A549 (cell line): ENCODE results near the gene PLEKHF1. TPM values are rescaled to one million over a fixed set of nuclear protein-coding genes. Genes with fewer than 3 reads are reported as not detected.

ENCODE experiments used
- ATAC-seq, 2 experiments: fragments of 200-7000 bp in 1 of 2; fragments of >200 bp in 1 of 2; cut with Nextera tagmentation in 1 of 2; cut with Tn5 transposase in 1 of 2; 3 replicates each; pipeline versions ENCODE4 v1.8.0 to v1.9.1; 2018 to 2020; ENCODE audit warnings: mild to moderate bottlenecking in 1 of 2, moderate library complexity in 1 of 2
- CTCF ChIA-PET: fragments of 300-600 bp; sonication (Branson Sonifier 250); formaldehyde crosslinking; extraction: SDS; loops from one replicate; lab custom pipeline; 2021; ENCODE audit warnings: antibody characterized with exemption, inconsistent platforms; lab: Yijun Ruan, JAX
- POLR2A ChIA-PET: fragments of 350-600 bp; formaldehyde crosslinking; extraction: SDS; loops from one replicate; lab custom pipeline; 2021; ENCODE audit warnings: antibody characterized with exemption, inconsistent platforms; lab: Yijun Ruan, JAX
- DNase-seq, 2 experiments: peaks; one replicate each; pipeline versions ENCODE4 v3.0.0 to v3.0.0-alpha.2; 2011 to 2016; ENCODE audit warnings: low read depth in 1 of 2, low spot score in 1 of 2
- FAIRE-seq: peaks from 2 replicates; lab custom pipeline; 2011; peaks lifted over from hg19 to GRCh38; lab: Jason Lieb, UNC
- H3K27ac ChIP-seq, 2 experiments: fragments of >200 bp; sonication (Bioruptor Twin); formaldehyde crosslinking; 3 replicates each; pipeline ENCODE4 v1.5.1; 2016 to 2017
- H3K4me1 ChIP-seq: fragments of >200 bp; sonication (Bioruptor Twin); formaldehyde crosslinking; 3 replicates; pipeline ENCODE4 v1.6.1; 2016
- H3K4me2 ChIP-seq: fragments of >200 bp; sonication (Bioruptor Twin); formaldehyde crosslinking; 3 replicates; pipeline ENCODE4 v1.6.1; 2016
- H3K4me3 ChIP-seq: fragments of >200 bp; sonication (Bioruptor Twin); formaldehyde crosslinking; 3 replicates; pipeline ENCODE4 v1.5.1; 2016
- H3K9me3 ChIP-seq: fragments of >200 bp; sonication (Bioruptor Twin); formaldehyde crosslinking; 3 replicates; pipeline ENCODE4 v1.6.1; 2016
- ATOH8 ChIP-seq: fragments of 250-450 bp; sonication (Bioruptor Pico); IDR thresholded peaks from 2 replicates; pipeline ENCODE4 v1.5.0; 2020; ENCODE audit warnings: low read depth, mild to moderate bottlenecking, moderate library complexity
- CBX2 ChIP-seq: fragments of 200-600 bp; sonication (generic); IDR thresholded peaks from 2 replicates; pipeline ENCODE4 v1.6.1; 2016; ENCODE audit warnings: low read depth, mild to moderate bottlenecking, borderline replicate concordance
- CEBPB ChIP-seq, 2 experiments: fragments of >200 bp in 1 of 2; sonication (Bioruptor Twin) in 1 of 2; formaldehyde crosslinking in 1 of 2; IDR thresholded peaks; 2 replicates each; pipeline ENCODE4 v1.6.1; 2012 to 2016
- FOXS1 ChIP-seq: fragments of 250-450 bp; sonication (Bioruptor Pico); IDR thresholded peaks from 2 replicates; pipeline ENCODE4 v1.5.0; 2020; ENCODE audit warnings: mild to moderate bottlenecking, moderate library complexity
- HDAC2 ChIP-seq: fragments of 200-600 bp; sonication (generic); IDR thresholded peaks from 2 replicates; pipeline ENCODE4 v1.6.1; 2016
- KDM5A ChIP-seq: fragments of 200-600 bp; sonication (generic); IDR thresholded peaks from 2 replicates; pipeline ENCODE4 v1.6.1; 2016; ENCODE audit warnings: antibody characterized with exemption, mild to moderate bottlenecking
- MAFK ChIP-seq: fragments of 450-650 bp; IDR thresholded peaks from 2 replicates; pipeline ENCODE4 v1.6.1; 2014; ENCODE audit not compliant: partially characterized antibody
- NPAS2 ChIP-seq: fragments of 250-450 bp; sonication (Bioruptor Pico); IDR thresholded peaks from 2 replicates; pipeline ENCODE4 v1.8.0; 2022; ENCODE audit warnings: mild to moderate bottlenecking, moderate library complexity, borderline replicate concordance
- PHF8 ChIP-seq: fragments of 200-600 bp; sonication (generic); IDR thresholded peaks from 2 replicates; pipeline ENCODE4 v1.6.1; 2016; ENCODE audit warnings: low read depth, mild to moderate bottlenecking, antibody characterized with exemption, moderate library complexity, borderline replicate concordance
- POLR2A ChIP-seq: IDR thresholded peaks from 2 replicates; pipeline ENCODE4 v1.6.1; 2012; ENCODE audit warnings: mild to moderate bottlenecking, low read length
- RARB ChIP-seq: fragments of 250-450 bp; sonication (Bioruptor Pico); IDR thresholded peaks from 2 replicates; pipeline ENCODE4 v1.8.0; 2021; ENCODE audit warnings: mild to moderate bottlenecking, moderate library complexity
- RCOR1 ChIP-seq: fragments of 150-350 bp; IDR thresholded peaks from 2 replicates; pipeline ENCODE4 v1.6.1; 2014; ENCODE audit warnings: antibody characterized with exemption, low read length, low read depth
- RFX5 ChIP-seq: fragments of 450-650 bp; IDR thresholded peaks from 2 replicates; pipeline ENCODE4 v1.7.1; 2014; ENCODE audit warnings: antibody characterized with exemption, mild to moderate bottlenecking, moderate library complexity
- SMC3 ChIP-seq: fragments of >200 bp; sonication (Bioruptor Twin); formaldehyde crosslinking; IDR thresholded peaks from 3 replicates; pipeline ENCODE4 v1.6.1; 2018; ENCODE audit warnings: inconsistent platforms
- USF2 ChIP-seq: fragments of 450-650 bp; IDR thresholded peaks from 2 replicates; pipeline ENCODE4 v1.6.1; 2014; ENCODE audit warnings: antibody characterized with exemption
- ZFP36 ChIP-seq: fragments of 450-650 bp; IDR thresholded peaks from 2 replicates; pipeline ENCODE4 v1.6.1; 2014; ENCODE audit warnings: borderline replicate concordance; ENCODE audit not compliant: partially characterized antibody
- ZNF302 ChIP-seq: fragments of 250-450 bp; sonication (Bioruptor Pico); IDR thresholded peaks from 2 replicates; pipeline ENCODE4 v1.9.0; 2021; ENCODE audit warnings: inconsistent platforms, mild to moderate bottlenecking, moderate library complexity
- WGBS: methylation state at CpG from one replicate; pipeline ENCODE4 v1.1.6; 2017; ENCODE audit errors: missing lambda C conversion rate; 5-methylcytosine and 5-hydroxymethylcytosine counted together
- polyA plus RNA-seq, 4 experiments: library from polyadenylated mRNA; depleted of rRNA in 3 of 4; stranded (reverse); fragments of >200 nt; fragmentation: RNase III in 1 of 4; extraction: RNeasy Plus Mini Kit Qiagen cat#74134 plus additional on column Dnase treatment in 1 of 4; gene quantifications; 2 replicates in 3 of 4; 3 replicates in 1 of 4; pipeline ENCODE4 v1.2.3, GENCODE V29; 2011 to 2017
- TF ChIP-seq, protein P1 (sequence below): IDR thresholded peaks from 2 replicates; pipeline ENCODE4 v1.6.1; 2012
- TF ChIP-seq, protein P2 (sequence below): fragments of >200 bp; sonication (Bioruptor Twin); formaldehyde crosslinking; IDR thresholded peaks from 3 replicates; pipeline ENCODE4 v1.5.1; 2016
- TF ChIP-seq, protein P3 (sequence below): fragments of 200-600 bp; sonication (generic); IDR thresholded peaks from 2 replicates; pipeline ENCODE4 v1.6.1; 2016; ENCODE audit warnings: antibody characterized with exemption, mild to moderate bottlenecking, moderate library complexity

PLEKHF1 gene
- polyA plus RNA-seq, 2 of the 4 experiments (the other 2 are of a cell fraction) = 2.1 to 4.1 TPM

GRCh38 chr19:29650772-29651387 lies 14.4 kb upstream of the PLEKHF1 start:
- ATAC-seq (no peak), FAIRE-seq (no peak), DNase-seq (no peak)
- Histone ChIP-seq H3K4me3 (no peak overlapping the region), H3K4me1 (no peaks in the 10 kb centered on the region), H3K9me3 (peaks cover 16% of the 10 kb centered on the region; the same call in 2 of the 3 replicates), H3K27ac (no peak overlapping the region), H3K4me2 (no peak overlapping the region)
- 26% methylated on average over 7 of the region's 7 CpGs for WGBS
- ChIA-PET POLR2A (no interaction called here), CTCF (interaction anchor here (1.1 to 2.6 kb wide), 4 partner anchors 12 to 66 kb away, joined by 3 to 14 read pairs (median 5); no protein-coding TSS in a partner anchor)
- TF ChIP-seq RFX5 (no peak), ZNF302 (CRISPR knock-in tag) (no peak), ZFP36 (no peak), CEBPB (IDR thresholded peaks at IDR 0.05) (no peak), NPAS2 (CRISPR knock-in tag) (no peak), POLR2A (no peak), RCOR1 (no peak), SMC3 (no peak), MAFK (no peak), USF2 (no peak), PHF8 (no peak), HDAC2 (no peak), FOXS1 (CRISPR knock-in tag) (no peak), CBX2 (no peak), RARB (CRISPR knock-in tag) (no peak), ATOH8 (no peak), KDM5A (no peak)
- TF ChIP-seq, protein P1, sequence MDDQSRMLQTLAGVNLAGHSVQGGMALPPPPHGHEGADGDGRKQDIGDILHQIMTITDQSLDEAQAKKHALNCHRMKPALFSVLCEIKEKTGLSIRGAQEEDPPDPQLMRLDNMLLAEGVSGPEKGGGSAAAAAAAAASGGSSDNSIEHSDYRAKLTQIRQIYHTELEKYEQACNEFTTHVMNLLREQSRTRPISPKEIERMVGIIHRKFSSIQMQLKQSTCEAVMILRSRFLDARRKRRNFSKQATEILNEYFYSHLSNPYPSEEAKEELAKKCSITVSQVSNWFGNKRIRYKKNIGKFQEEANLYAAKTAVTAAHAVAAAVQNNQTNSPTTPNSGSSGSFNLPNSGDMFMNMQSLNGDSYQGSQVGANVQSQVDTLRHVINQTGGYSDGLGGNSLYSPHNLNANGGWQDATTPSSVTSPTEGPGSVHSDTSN = no peak
- TF ChIP-seq, protein P2, sequence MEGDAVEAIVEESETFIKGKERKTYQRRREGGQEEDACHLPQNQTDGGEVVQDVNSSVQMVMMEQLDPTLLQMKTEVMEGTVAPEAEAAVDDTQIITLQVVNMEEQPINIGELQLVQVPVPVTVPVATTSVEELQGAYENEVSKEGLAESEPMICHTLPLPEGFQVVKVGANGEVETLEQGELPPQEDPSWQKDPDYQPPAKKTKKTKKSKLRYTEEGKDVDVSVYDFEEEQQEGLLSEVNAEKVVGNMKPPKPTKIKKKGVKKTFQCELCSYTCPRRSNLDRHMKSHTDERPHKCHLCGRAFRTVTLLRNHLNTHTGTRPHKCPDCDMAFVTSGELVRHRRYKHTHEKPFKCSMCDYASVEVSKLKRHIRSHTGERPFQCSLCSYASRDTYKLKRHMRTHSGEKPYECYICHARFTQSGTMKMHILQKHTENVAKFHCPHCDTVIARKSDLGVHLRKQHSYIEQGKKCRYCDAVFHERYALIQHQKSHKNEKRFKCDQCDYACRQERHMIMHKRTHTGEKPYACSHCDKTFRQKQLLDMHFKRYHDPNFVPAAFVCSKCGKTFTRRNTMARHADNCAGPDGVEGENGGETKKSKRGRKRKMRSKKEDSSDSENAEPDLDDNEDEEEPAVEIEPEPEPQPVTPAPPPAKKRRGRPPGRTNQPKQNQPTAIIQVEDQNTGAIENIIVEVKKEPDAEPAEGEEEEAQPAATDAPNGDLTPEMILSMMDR = no peak
- TF ChIP-seq, protein P3, sequence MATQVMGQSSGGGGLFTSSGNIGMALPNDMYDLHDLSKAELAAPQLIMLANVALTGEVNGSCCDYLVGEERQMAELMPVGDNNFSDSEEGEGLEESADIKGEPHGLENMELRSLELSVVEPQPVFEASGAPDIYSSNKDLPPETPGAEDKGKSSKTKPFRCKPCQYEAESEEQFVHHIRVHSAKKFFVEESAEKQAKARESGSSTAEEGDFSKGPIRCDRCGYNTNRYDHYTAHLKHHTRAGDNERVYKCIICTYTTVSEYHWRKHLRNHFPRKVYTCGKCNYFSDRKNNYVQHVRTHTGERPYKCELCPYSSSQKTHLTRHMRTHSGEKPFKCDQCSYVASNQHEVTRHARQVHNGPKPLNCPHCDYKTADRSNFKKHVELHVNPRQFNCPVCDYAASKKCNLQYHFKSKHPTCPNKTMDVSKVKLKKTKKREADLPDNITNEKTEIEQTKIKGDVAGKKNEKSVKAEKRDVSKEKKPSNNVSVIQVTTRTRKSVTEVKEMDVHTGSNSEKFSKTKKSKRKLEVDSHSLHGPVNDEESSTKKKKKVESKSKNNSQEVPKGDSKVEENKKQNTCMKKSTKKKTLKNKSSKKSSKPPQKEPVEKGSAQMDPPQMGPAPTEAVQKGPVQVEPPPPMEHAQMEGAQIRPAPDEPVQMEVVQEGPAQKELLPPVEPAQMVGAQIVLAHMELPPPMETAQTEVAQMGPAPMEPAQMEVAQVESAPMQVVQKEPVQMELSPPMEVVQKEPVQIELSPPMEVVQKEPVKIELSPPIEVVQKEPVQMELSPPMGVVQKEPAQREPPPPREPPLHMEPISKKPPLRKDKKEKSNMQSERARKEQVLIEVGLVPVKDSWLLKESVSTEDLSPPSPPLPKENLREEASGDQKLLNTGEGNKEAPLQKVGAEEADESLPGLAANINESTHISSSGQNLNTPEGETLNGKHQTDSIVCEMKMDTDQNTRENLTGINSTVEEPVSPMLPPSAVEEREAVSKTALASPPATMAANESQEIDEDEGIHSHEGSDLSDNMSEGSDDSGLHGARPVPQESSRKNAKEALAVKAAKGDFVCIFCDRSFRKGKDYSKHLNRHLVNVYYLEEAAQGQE = no peak
